Measurements from ENCODE around the gene NOL4L. TPM values are rescaled to one million over a fixed set of nuclear protein-coding genes. Genes with fewer than 3 reads are reported as not detected.

The NOL4L gene
- total and polyA plus RNA-seq, 11 donors, result 2.6 to 15.0 (median 6.7) TPM

GRCh38 chr20:32607324-32607723, 22.2 kb upstream of the NOL4L start:
- H3K4me3 ChIP-seq, result no peak overlapping the region
- H3K9me3 ChIP-seq, result no peaks in the 10 kb centered on the region
- DNase-seq, result no peak
- H3K27me3 ChIP-seq, result peaks cover 0 to 7% (median 0%) of the 10 kb centered on the region in 9 donors
- 85 to 95% (median 87%) methylated on average over 8 of the region's 8 CpGs for WGBS, 4 donors
- peaks cover 0 to 30% (median 0%) of the 10 kb centered on the region in 12 donors for H3K4me1 ChIP-seq
- H3K36me3 ChIP-seq, result no peaks in the 10 kb centered on the region
- TF ChIP-seq, protein P1, sequence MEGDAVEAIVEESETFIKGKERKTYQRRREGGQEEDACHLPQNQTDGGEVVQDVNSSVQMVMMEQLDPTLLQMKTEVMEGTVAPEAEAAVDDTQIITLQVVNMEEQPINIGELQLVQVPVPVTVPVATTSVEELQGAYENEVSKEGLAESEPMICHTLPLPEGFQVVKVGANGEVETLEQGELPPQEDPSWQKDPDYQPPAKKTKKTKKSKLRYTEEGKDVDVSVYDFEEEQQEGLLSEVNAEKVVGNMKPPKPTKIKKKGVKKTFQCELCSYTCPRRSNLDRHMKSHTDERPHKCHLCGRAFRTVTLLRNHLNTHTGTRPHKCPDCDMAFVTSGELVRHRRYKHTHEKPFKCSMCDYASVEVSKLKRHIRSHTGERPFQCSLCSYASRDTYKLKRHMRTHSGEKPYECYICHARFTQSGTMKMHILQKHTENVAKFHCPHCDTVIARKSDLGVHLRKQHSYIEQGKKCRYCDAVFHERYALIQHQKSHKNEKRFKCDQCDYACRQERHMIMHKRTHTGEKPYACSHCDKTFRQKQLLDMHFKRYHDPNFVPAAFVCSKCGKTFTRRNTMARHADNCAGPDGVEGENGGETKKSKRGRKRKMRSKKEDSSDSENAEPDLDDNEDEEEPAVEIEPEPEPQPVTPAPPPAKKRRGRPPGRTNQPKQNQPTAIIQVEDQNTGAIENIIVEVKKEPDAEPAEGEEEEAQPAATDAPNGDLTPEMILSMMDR (IDR thresholded peaks at IDR 0.05), result no peak
- TF ChIP-seq POLR2A (IDR thresholded peaks at IDR 0.05), result no peak
- intact Hi-C loops (cut with DNase I), result no loop called here
- peak overlapping the region in 2 of 12 donors; percentile 16 to 29 for H3K27ac ChIP-seq
- ATAC-seq, result no peak

DNA sequence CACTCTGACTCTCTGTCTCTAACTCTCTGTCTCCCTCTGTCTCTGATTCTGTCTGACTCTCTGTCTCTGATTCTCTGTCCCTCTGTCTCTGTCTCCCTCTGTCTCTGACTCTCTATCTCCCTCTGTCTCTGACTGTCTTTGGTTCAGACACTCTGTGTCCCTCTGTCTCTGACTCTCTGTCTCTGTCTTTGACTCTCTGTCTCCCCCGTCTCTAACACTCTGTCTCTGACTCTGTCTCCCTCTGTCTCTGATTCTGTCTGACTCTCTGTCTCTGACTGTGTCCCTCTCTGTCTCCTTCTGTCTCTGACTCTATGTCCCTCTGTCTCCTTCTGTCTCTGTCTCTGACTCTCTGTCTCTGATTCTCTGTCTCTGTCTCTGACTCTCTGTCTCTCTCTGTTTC, 21.7 kb upstream of the NOL4L start:
- WGBS, 4 donors, result 86 to 93% (median 89%) methylated on average over 1 of the region's 1 CpG
- Histone ChIP-seq H3K4me1 (peaks cover 0 to 30% (median 0%) of the 10 kb centered on the region in 12 donors), H3K27ac (no peak overlapping the region), H3K27me3 (peaks cover 0 to 7% (median 0%) of the 10 kb centered on the region in 9 donors), H3K9me3 (no peaks in the 10 kb centered on the region), H3K4me3 (no peak overlapping the region), H3K36me3 (no peaks in the 10 kb centered on the region)
- no peak for DNase-seq
- TF ChIP-seq, protein P1 (IDR thresholded peaks at IDR 0.05), result no peak
- TF ChIP-seq POLR2A (IDR thresholded peaks at IDR 0.05), result no peak
- ATAC-seq, result no peak
- intact Hi-C loops (cut with DNase I), result no loop called here

DNA sequence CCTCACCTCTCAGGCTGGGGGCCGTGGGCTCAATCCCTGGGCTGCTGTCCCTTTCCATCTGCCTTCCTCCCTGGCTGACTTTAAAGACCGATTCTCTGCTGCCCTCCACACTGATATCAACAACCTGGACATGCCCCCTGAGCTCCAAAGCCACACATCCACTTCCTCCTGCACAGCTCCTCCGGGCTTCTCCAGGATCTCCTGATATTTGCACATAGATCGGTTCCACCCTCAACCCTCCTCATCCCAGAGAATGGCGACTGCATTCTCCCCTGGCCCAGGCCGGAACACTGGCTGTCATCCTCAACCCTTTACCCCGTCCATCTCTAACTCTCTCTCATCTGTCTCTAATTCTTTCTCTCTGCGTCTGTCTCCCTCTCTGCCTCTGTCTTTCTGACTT, 21.0 kb upstream of the NOL4L start:
- intact Hi-C loops (cut with DNase I), result no loop called here
- Histone ChIP-seq H3K4me3 (no peak overlapping the region), H3K27me3 (peaks cover 0 to 7% (median 0%) of the 10 kb centered on the region in 9 donors), H3K4me1 (peaks cover 0 to 30% (median 0%) of the 10 kb centered on the region in 12 donors), H3K9me3 (no peaks in the 10 kb centered on the region), H3K27ac (no peak overlapping the region), H3K36me3 (no peaks in the 10 kb centered on the region)
- DNase-seq (no peak), ATAC-seq (no peak)
- TF ChIP-seq, protein P1 (IDR thresholded peaks at IDR 0.05), result no peak
- TF ChIP-seq POLR2A (IDR thresholded peaks at IDR 0.05), result no peak
- 56 to 66% (median 58%) methylated on average over 8 of the region's 8 CpGs for WGBS, 4 donors

- no peak overlapping the region for H3K27ac ChIP-seq
- intact Hi-C loops (cut with DNase I), result no loop called here
- peaks cover 0 to 30% (median 0%) of the 10 kb centered on the region in 12 donors for H3K4me1 ChIP-seq
- ATAC-seq (peak in 1 of 4 donors; percentile 47), DNase-seq (peak in 1 of 5 donors; percentile 55)
- H3K27me3 ChIP-seq, result peaks cover 0 to 6% (median 0%) of the 10 kb centered on the region in 9 donors
- no peak overlapping the region for H3K4me3 ChIP-seq
- TF ChIP-seq, protein P1 (IDR thresholded peaks at IDR 0.05), result no peak
- no peak for TF ChIP-seq POLR2A (IDR thresholded peaks at IDR 0.05)
- 47 to 50% (median 48%) methylated on average over 6 to 12 of the region's 12 CpGs for WGBS, 4 donors
- no peaks in the 10 kb centered on the region for H3K9me3 ChIP-seq
- H3K36me3 ChIP-seq, result no peaks in the 10 kb centered on the region
These were observed 20.1 kb upstream of the NOL4L start for GRCh38 chr20:32605167-32605656.
